Islet of Langerhans (tissue), 1 donor: ENCODE data around the gene RHOT1.
"Not testable (repeated sequence)": the region's sequence is repeated elsewhere in the genome, so short reads cannot be mapped to it uniquely, and the experiment has no call there.

Experiments used
- FAIRE-seq: peaks from one replicate; lab custom pipeline; 2011; peaks lifted over from hg19 to GRCh38; lab: Jason Lieb, UNC

Gene RHOT1

GRCh38 chr17:32235588-32235987, 93.3 kb downstream of the RHOT1 start:
- no peak for FAIRE-seq

- no peak for FAIRE-seq
Measured at GRCh38 chr17:32239456-32239855, 97.2 kb downstream of the RHOT1 start.

- no peak for FAIRE-seq
Measured at GRCh38 chr17:32240750-32241149, 98.4 kb downstream of the RHOT1 start.

- no peak for FAIRE-seq
Measured at GRCh38 chr17:32241640-32242039, 99.3 kb downstream of the RHOT1 start.

GRCh38 chr17:32249475-32249874, 107.2 kb downstream of the RHOT1 start:
- no peak for FAIRE-seq

- no peak for FAIRE-seq
Measured at GRCh38 chr17:32253117-32253611, 110.9 kb downstream of the RHOT1 start.

GRCh38 chr17:32256012-32256700, 113.9 kb downstream of the RHOT1 start:
- FAIRE-seq = no peak

- no peak for FAIRE-seq
Measured at GRCh38 chr17:32256701-32257019, 114.4 kb downstream of the RHOT1 start.

GRCh38 chr17:32258383-32259140, 116.3 kb downstream of the RHOT1 start:
- no peak for FAIRE-seq

- FAIRE-seq = no peak
Measured at GRCh38 chr17:32259586-32259985, 117.3 kb downstream of the RHOT1 start.

- no peak for FAIRE-seq
Measured at GRCh38 chr17:32261417-32261736, 119.1 kb downstream of the RHOT1 start.

GRCh38 chr17:32261936-32262510, 119.7 kb downstream of the RHOT1 start:
- no peak for FAIRE-seq

- not testable (repeated sequence) for FAIRE-seq
Measured at GRCh38 chr17:32263515-32263914, 121.2 kb downstream of the RHOT1 start.

- no peak for FAIRE-seq
Measured at GRCh38 chr17:32264140-32264799, 122.0 kb downstream of the RHOT1 start.

- no peak for FAIRE-seq
Measured at GRCh38 chr17:32264823-32265191, 122.5 kb downstream of the RHOT1 start.

- no peak for FAIRE-seq
Measured at GRCh38 chr17:32265192-32265923, 123.1 kb downstream of the RHOT1 start, which contains the start of gene RHBDL3. Gene RHBDL3 (plus strand): TSS chr17:32265832. CDS start chr17:32266190, 358 bp downstream.

- FAIRE-seq = no peak
Measured at GRCh38 chr17:32266051-32266388, 123.7 kb downstream of the RHOT1 start.

GRCh38 chr17:32266389-32267301, 124.3 kb downstream of the RHOT1 start:
- FAIRE-seq = no peak

GRCh38 chr17:32267690-32268205, 125.4 kb downstream of the RHOT1 start:
- FAIRE-seq = no peak

- no peak for FAIRE-seq
Measured at GRCh38 chr17:32268734-32269288, 126.5 kb downstream of the RHOT1 start.

- no peak for FAIRE-seq
Measured at GRCh38 chr17:32269377-32269776, 127.1 kb downstream of the RHOT1 start.
